GM12878 (cell line): ENCODE data around the gene ATP2C2. TPM values are rescaled to one million over a fixed set of nuclear protein-coding genes. Genes with fewer than 3 reads are reported as not detected.

ENCODE experiments used
- ATAC-seq: fragments of 200-7000 bp; cut with Tn5 transposase; 3 replicates; pipeline ENCODE4 v1.9.1; 2020; ENCODE audit warnings: mild to moderate bottlenecking, moderate library complexity
- BruUV-seq: library from RNA; stranded (reverse); fragments of 400-500 nt; replicated peaks from 2 replicates; lab custom pipeline; 2021; lab: Mats Ljungman, UMichigan
- CTCF ChIA-PET: fragments of 300-600 bp; sonication (Branson Sonifier 250); formaldehyde crosslinking; extraction: SDS; loops from one replicate; lab custom pipeline; 2021; ENCODE audit warnings: inconsistent platforms; lab: Yijun Ruan, JAX
- POLR2A ChIA-PET: fragments of 350-600 bp; formaldehyde crosslinking; extraction: SDS; loops from one replicate; lab custom pipeline; 2021; ENCODE audit warnings: inconsistent platforms; lab: Charles Lee
- RAD21 ChIA-PET: fragments of 300-600 bp; sonication (Branson Sonifier 250); formaldehyde crosslinking; loops from one replicate; lab custom pipeline; 2023; ENCODE audit warnings: antibody characterized with exemption; ENCODE audit not compliant: unreplicated experiment; lab: Charles Lee
- SMC1A ChIA-PET: fragments of 300-600 bp; sonication (Branson Sonifier 250); formaldehyde crosslinking; loops from one replicate; lab custom pipeline; 2023; ENCODE audit not compliant: unreplicated experiment, uncharacterized antibody; lab: Charles Lee
- DNase-seq: peaks from one replicate; pipeline ENCODE4 v3.0.0-alpha.2; 2011; ENCODE audit warnings: low read depth, low spot score
- FAIRE-seq: peaks from 3 replicates; lab custom pipeline; 2011; peaks lifted over from hg19 to GRCh38; lab: Jason Lieb, UNC
- H2AFZ ChIP-seq: 2 replicates; pipeline ENCODE4 v1.6.0; 2011; ENCODE audit warnings: low read depth, low read length, control low read depth; ENCODE audit not compliant: control insufficient read depth
- H3K27ac ChIP-seq: 2 replicates; pipeline ENCODE4 v1.5.1; 2011; ENCODE audit warnings: control low read depth; ENCODE audit not compliant: control insufficient read depth, insufficient read depth
- H3K27me3 ChIP-seq, 2 experiments: replicated peaks in 1 of 2; 2 replicates each; pipeline versions ENCODE4 v1.6.0 to v1.6.1; 2011; ENCODE audit warnings: low read length in 1 of 2; ENCODE audit not compliant: control insufficient read depth in 2 of 2, insufficient read depth in 2 of 2
- H3K36me3 ChIP-seq, 2 experiments: 2 replicates each; pipeline ENCODE4 v1.5.1; 2011; ENCODE audit warnings: low read length in 1 of 2; ENCODE audit not compliant: control insufficient read depth in 2 of 2, insufficient read depth in 2 of 2
- H3K4me1 ChIP-seq: 2 replicates; pipeline ENCODE4 v1.6.1; 2011; ENCODE audit warnings: mild to moderate bottlenecking, low read length, moderate library complexity, mixed read lengths; ENCODE audit not compliant: control insufficient read depth, insufficient read depth
- H3K4me2 ChIP-seq: 2 replicates; pipeline ENCODE4 v1.6.0; 2011; ENCODE audit warnings: control low read depth; ENCODE audit not compliant: control insufficient read depth, insufficient read depth
- H3K4me3 ChIP-seq: fragments of 200-600 bp; sonication (generic); 2 replicates; pipeline ENCODE4 v1.5.1; 2016
- H3K79me2 ChIP-seq: 2 replicates; pipeline ENCODE4 v1.6.0; 2011; ENCODE audit warnings: low read length; ENCODE audit not compliant: control insufficient read depth, insufficient read depth
- H3K9ac ChIP-seq: 2 replicates; pipeline ENCODE4 v1.8.0; 2011; ENCODE audit warnings: low read length, control low read depth, mixed read lengths; ENCODE audit not compliant: control insufficient read depth, insufficient read depth
- H3K9me3 ChIP-seq: replicated peaks from 3 replicates; pipeline ENCODE4 v1.5.1; 2011; ENCODE audit warnings: mild to moderate bottlenecking, low read length; ENCODE audit not compliant: control insufficient read depth, insufficient read depth
- H4K20me1 ChIP-seq: 2 replicates; pipeline ENCODE4 v1.6.0; 2011; ENCODE audit not compliant: control insufficient read depth, insufficient read depth
- ASH2L ChIP-seq: fragments of 300-600, 200-600 bp; sonication (generic); IDR thresholded peaks from 2 replicates; pipeline ENCODE4 v1.6.1; 2017; ENCODE audit warnings: low read depth, mild to moderate bottlenecking, borderline replicate concordance
- BMI1 ChIP-seq: fragments of 450-650 bp; IDR thresholded peaks from 2 replicates; pipeline ENCODE4 v1.6.1; 2016; ENCODE audit warnings: mild to moderate bottlenecking, moderate library complexity, borderline replicate concordance
- CHD1 ChIP-seq: IDR thresholded peaks from 2 replicates; pipeline ENCODE4 v1.6.1; 2012; ENCODE audit warnings: low read depth, low read length, improper control_type of control experiment
- CREB1 ChIP-seq: IDR thresholded peaks from 2 replicates; pipeline ENCODE4 v1.6.1; 2012; ENCODE audit warnings: low read depth, mild to moderate bottlenecking, inconsistent platforms
- CREM ChIP-seq: IDR thresholded peaks from 2 replicates; pipeline ENCODE4 v1.6.1; 2014; ENCODE audit warnings: antibody characterized with exemption, low read depth
- DPF2 ChIP-seq: fragments of 450-650 bp; IDR thresholded peaks from 2 replicates; pipeline ENCODE4 v1.6.1; 2017; ENCODE audit warnings: mild to moderate bottlenecking
- HDAC6 ChIP-seq: fragments of 200-600 bp; sonication (generic); IDR thresholded peaks from one replicate; pipeline ENCODE4 v1.8.0; 2017; ENCODE audit warnings: antibody characterized with exemption; ENCODE audit not compliant: unreplicated experiment
- JUNB ChIP-seq: IDR thresholded peaks from 2 replicates; pipeline ENCODE4 v1.6.1; 2016; ENCODE audit warnings: antibody characterized with exemption, mild to moderate bottlenecking
- KDM1A ChIP-seq: fragments of 200-600 bp; sonication (generic); IDR thresholded peaks from 2 replicates; pipeline ENCODE4 v1.6.1; 2016; ENCODE audit warnings: borderline replicate concordance
- POLR2AphosphoS5 ChIP-seq: IDR thresholded peaks from 2 replicates; pipeline ENCODE4 v1.6.1; 2011; ENCODE audit warnings: mild to moderate bottlenecking, low read length, inconsistent platforms
- RBBP5 ChIP-seq: fragments of 200-600 bp; sonication (generic); conservative IDR thresholded peaks from 2 replicates; pipeline ENCODE4 v1.6.1; 2016
- SMAD1 ChIP-seq: fragments of 450-650 bp; IDR thresholded peaks from 2 replicates; pipeline ENCODE4 v1.6.1; 2018; ENCODE audit warnings: mild to moderate bottlenecking, low read depth; ENCODE audit not compliant: partially characterized antibody
- SMC3 ChIP-seq: IDR thresholded peaks from 2 replicates; pipeline ENCODE4 v1.6.1; 2011; ENCODE audit warnings: low read length, improper control_type of control experiment, borderline replicate concordance
- SPI1 ChIP-seq: IDR thresholded peaks from 2 replicates; pipeline ENCODE4 v1.6.1; 2011; ENCODE audit warnings: low read depth, mild to moderate bottlenecking, low read length, moderate library complexity, borderline replicate concordance; ENCODE audit not compliant: insufficient read depth
- SREBF2 ChIP-seq: IDR thresholded peaks from 2 replicates; pipeline ENCODE4 v1.6.1; 2012; ENCODE audit warnings: mild to moderate bottlenecking, low read length
- TBL1XR1 ChIP-seq: IDR thresholded peaks from 2 replicates; pipeline ENCODE4 v1.6.1; 2012; ENCODE audit warnings: low read depth, low read length, improper control_type of control experiment
- ZNF24 ChIP-seq: fragments of 450-650 bp; IDR thresholded peaks from 2 replicates; pipeline ENCODE4 v1.6.1; 2017; ENCODE audit warnings: antibody characterized with exemption, mild to moderate bottlenecking
- WGBS: methylation state at CpG from one replicate; pipeline ENCODE4 v1.1.6; 2016; ENCODE audit warnings: low lambda C conversion rate; ENCODE audit not compliant: insufficient replicate concordance, insufficient coverage; ENCODE audit errors: missing lambda C conversion rate; 5-methylcytosine and 5-hydroxymethylcytosine counted together
- in situ Hi-C: fragments of 300-500 bp; cut with MboI; formaldehyde crosslinking; loops from 9 replicates; pipeline ENCODE4 v1.14.3; 2018; ENCODE audit warnings: mixed read lengths
- intact Hi-C: fragments of 100-400 bp; cut with micrococcal nuclease; formaldehyde crosslinking; loops from one replicate; pipeline ENCODE4 v1.14.2; 2022; ENCODE audit not compliant: unreplicated experiment
- polyA plus RNA-seq, 11 experiments: library from polyadenylated mRNA; depleted of rRNA in 4 of 11; unstranded in 6 of 11; stranded (reverse) in 5 of 11; fragments of >200 nt; fragmentation: Nextera tagmentation in 4 of 11; fragmentation: Illumina TruSeq in 1 of 11; extraction: Ambion mirVana in 4 of 11; extraction: Trizol in 1 of 11; gene quantifications; 1 replicate in 1 of 11; 2 replicates in 10 of 11; pipeline versions ENCODE4 v1.2.1 to v1.2.3, GENCODE V29; 2011 to 2016; ENCODE audit warnings: inconsistent platforms in 2 of 11, missing spikeins in 2 of 11, low read depth in 1 of 11
- total RNA-seq, 4 experiments: library from RNA; depleted of rRNA in 3 of 4; stranded (reverse); fragments of >200 nt in 3 of 4; fragmentation: Illumina TruSeq in 1 of 4; extraction: Trizol in 1 of 4; gene quantifications; 2 replicates each; pipeline versions ENCODE4 v1.2.1 to v1.2.3, GENCODE V29; 2013 to 2021
- TF ChIP-seq, protein P1 (sequence below): fragments of 150-350 bp; IDR thresholded peaks from 2 replicates; pipeline ENCODE4 v1.6.1; 2014; ENCODE audit warnings: mild to moderate bottlenecking, low read depth, low read length
- TF ChIP-seq, protein P2 (sequence below): IDR thresholded peaks from 2 replicates; pipeline ENCODE4 v1.6.1; 2012; ENCODE audit warnings: low read length, inconsistent platforms
- TF ChIP-seq, protein P3 (sequence below): fragments of 450-650 bp; formaldehyde crosslinking; IDR thresholded peaks from 2 replicates; pipeline ENCODE4 v1.5.0; 2022; ENCODE audit warnings: mild to moderate bottlenecking, missing genetic modification characterization

Gene ATP2C2
- total and polyA plus RNA-seq, 10 of the 15 experiments (the other 5 are each of a cell fraction or from before 2014, with no cell fraction given), result 0.05 to 0.19 TPM; not detected in 8

GRCh38 chr16:84408314-84408690 lies 40.0 kb downstream of the ATP2C2 start:
- ChIA-PET POLR2A (no interaction called here), CTCF (no interaction called here), RAD21 (no interaction called here), SMC1A (no interaction called here)
- H3K9ac ChIP-seq, result no peak overlapping the region
- H3K4me3 ChIP-seq, result no peak overlapping the region
- in situ Hi-C loops (no loop called here), intact Hi-C loops (no loop called here)
- no peaks in the 10 kb centered on the region for H4K20me1 ChIP-seq
- DNase-seq (no peak), FAIRE-seq (no peak), ATAC-seq (no peak)
- H3K4me1 ChIP-seq, result no peaks in the 10 kb centered on the region
- no peaks in the 10 kb centered on the region; a peak in 1 of 4 replicates for H3K27me3 ChIP-seq
- TF ChIP-seq SPI1, result no peak
- TF ChIP-seq, protein P1, sequence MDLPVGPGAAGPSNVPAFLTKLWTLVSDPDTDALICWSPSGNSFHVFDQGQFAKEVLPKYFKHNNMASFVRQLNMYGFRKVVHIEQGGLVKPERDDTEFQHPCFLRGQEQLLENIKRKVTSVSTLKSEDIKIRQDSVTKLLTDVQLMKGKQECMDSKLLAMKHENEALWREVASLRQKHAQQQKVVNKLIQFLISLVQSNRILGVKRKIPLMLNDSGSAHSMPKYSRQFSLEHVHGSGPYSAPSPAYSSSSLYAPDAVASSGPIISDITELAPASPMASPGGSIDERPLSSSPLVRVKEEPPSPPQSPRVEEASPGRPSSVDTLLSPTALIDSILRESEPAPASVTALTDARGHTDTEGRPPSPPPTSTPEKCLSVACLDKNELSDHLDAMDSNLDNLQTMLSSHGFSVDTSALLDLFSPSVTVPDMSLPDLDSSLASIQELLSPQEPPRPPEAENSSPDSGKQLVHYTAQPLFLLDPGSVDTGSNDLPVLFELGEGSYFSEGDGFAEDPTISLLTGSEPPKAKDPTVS, result no peak
- no peak for TF ChIP-seq KDM1A
- no peak for TF ChIP-seq CREB1
- TF ChIP-seq, protein P2, sequence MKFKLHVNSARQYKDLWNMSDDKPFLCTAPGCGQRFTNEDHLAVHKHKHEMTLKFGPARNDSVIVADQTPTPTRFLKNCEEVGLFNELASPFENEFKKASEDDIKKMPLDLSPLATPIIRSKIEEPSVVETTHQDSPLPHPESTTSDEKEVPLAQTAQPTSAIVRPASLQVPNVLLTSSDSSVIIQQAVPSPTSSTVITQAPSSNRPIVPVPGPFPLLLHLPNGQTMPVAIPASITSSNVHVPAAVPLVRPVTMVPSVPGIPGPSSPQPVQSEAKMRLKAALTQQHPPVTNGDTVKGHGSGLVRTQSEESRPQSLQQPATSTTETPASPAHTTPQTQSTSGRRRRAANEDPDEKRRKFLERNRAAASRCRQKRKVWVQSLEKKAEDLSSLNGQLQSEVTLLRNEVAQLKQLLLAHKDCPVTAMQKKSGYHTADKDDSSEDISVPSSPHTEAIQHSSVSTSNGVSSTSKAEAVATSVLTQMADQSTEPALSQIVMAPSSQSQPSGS, result no peak
- no peak for TF ChIP-seq POLR2AphosphoS5
- no peak for TF ChIP-seq SREBF2
- TF ChIP-seq CREM, result no peak
- TF ChIP-seq SMC3, result no peak
- TF ChIP-seq HDAC6, result no peak
- TF ChIP-seq ZNF24, result no peak
- no peak for TF ChIP-seq DPF2
- TF ChIP-seq SMAD1, result no peak
- TF ChIP-seq BMI1, result no peak
- no peak for TF ChIP-seq RBBP5
- no peak for TF ChIP-seq CHD1
- no peak for TF ChIP-seq TBL1XR1
- no peak for TF ChIP-seq ASH2L
- TF ChIP-seq, protein P3, sequence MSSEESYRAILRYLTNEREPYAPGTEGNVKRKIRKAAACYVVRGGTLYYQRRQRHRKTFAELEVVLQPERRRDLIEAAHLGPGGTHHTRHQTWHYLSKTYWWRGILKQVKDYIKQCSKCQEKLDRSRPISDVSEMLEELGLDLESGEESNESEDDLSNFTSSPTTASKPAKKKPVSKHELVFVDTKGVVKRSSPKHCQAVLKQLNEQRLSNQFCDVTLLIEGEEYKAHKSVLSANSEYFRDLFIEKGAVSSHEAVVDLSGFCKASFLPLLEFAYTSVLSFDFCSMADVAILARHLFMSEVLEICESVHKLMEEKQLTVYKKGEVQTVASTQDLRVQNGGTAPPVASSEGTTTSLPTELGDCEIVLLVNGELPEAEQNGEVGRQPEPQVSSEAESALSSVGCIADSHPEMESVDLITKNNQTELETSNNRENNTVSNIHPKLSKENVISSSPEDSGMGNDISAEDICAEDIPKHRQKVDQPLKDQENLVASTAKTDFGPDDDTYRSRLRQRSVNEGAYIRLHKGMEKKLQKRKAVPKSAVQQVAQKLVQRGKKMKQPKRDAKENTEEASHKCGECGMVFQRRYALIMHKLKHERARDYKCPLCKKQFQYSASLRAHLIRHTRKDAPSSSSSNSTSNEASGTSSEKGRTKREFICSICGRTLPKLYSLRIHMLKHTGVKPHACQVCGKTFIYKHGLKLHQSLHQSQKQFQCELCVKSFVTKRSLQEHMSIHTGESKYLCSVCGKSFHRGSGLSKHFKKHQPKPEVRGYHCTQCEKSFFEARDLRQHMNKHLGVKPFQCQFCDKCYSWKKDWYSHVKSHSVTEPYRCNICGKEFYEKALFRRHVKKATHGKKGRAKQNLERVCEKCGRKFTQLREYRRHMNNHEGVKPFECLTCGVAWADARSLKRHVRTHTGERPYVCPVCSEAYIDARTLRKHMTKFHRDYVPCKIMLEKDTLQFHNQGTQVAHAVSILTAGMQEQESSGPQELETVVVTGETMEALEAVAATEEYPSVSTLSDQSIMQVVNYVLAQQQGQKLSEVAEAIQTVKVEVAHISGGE (CRISPR knock-in tag), result no peak
- TF ChIP-seq JUNB, result no peak
- no peak overlapping the region for H2AFZ ChIP-seq
- no peak overlapping the region for H3K4me2 ChIP-seq
- WGBS, result 57% methylated on average over 10 of the region's 10 CpGs
- H3K9me3 ChIP-seq, result no peaks in the 10 kb centered on the region
- no peaks in the 10 kb centered on the region for H3K79me2 ChIP-seq
- BruUV-seq, result no TSS peak
- no peak overlapping the region for H3K27ac ChIP-seq
- H3K36me3 ChIP-seq, result no peaks in the 10 kb centered on the region; a peak in 1 of 4 replicates
